Esophagus squamous epithelium (tissue), 4 donors: Measurements from ENCODE around the gene TRIM65.
"Not testable (repeated sequence)": the region's sequence is repeated elsewhere in the genome, so short reads cannot be mapped to it uniquely, and the experiment has no call there.

Experiments used
- POLR2A ChIP-seq, 4 donors: fragments of 450-650 bp; IDR thresholded peaks; one replicate each; pipeline ENCODE4 v1.6.1; 2017; ENCODE audit warnings: antibody characterized with exemption in 4 of 4, mild to moderate bottlenecking in 4 of 4, moderate library complexity in 3 of 4
- TF ChIP-seq, protein P1 (sequence below), 6 experiments: fragments of 450-650 bp in 4 of 6; fragments of 200-600 bp in 2 of 6; sonication (generic) in 2 of 6; IDR thresholded peaks; one replicate each; pipeline ENCODE4 v1.5.1; 2016 to 2019; ENCODE audit warnings: antibody characterized with exemption in 6 of 6, mild to moderate bottlenecking in 4 of 6, moderate library complexity in 4 of 6

GRCh38 chr17:75868730-75869281, 27.9 kb downstream of the TRIM65 start:
- TF ChIP-seq, protein P1, sequence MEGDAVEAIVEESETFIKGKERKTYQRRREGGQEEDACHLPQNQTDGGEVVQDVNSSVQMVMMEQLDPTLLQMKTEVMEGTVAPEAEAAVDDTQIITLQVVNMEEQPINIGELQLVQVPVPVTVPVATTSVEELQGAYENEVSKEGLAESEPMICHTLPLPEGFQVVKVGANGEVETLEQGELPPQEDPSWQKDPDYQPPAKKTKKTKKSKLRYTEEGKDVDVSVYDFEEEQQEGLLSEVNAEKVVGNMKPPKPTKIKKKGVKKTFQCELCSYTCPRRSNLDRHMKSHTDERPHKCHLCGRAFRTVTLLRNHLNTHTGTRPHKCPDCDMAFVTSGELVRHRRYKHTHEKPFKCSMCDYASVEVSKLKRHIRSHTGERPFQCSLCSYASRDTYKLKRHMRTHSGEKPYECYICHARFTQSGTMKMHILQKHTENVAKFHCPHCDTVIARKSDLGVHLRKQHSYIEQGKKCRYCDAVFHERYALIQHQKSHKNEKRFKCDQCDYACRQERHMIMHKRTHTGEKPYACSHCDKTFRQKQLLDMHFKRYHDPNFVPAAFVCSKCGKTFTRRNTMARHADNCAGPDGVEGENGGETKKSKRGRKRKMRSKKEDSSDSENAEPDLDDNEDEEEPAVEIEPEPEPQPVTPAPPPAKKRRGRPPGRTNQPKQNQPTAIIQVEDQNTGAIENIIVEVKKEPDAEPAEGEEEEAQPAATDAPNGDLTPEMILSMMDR (IDR thresholded peaks at IDR 0.05): not testable (repeated sequence)
- TF ChIP-seq POLR2A (IDR thresholded peaks at IDR 0.05): not testable (repeated sequence)
